Prostate gland (tissue), 2 donors: ENCODE results near the gene PRL. TPM values are rescaled to one million over a fixed set of nuclear protein-coding genes. Genes with fewer than 3 reads are reported as not detected.

Experiments
- DNase-seq: peaks from one replicate; pipeline ENCODE4 v3.0.0-alpha.2; 2019; ENCODE audit warnings: low spot score
- H3K27ac ChIP-seq, 2 donors: fragments of 200-600 bp; sonication (generic); 2 replicates each; pipeline ENCODE4 v1.5.1; 2017 to 2019
- H3K27me3 ChIP-seq: fragments of 200-600 bp; sonication (generic); replicated peaks from 2 replicates; pipeline ENCODE4 v1.5.1; 2019; ENCODE audit not compliant: insufficient read depth
- H3K36me3 ChIP-seq, 2 donors: fragments of 200-600 bp; sonication (generic); 1 replicate in 1 of 2; 2 replicates in 1 of 2; pipeline versions ENCODE4 v1.5.1 to v1.8.1; 2017 to 2019
- H3K4me1 ChIP-seq: fragments of 200-600 bp; sonication (generic); replicated peaks from 2 replicates; pipeline ENCODE4 v1.5.1; 2019
- H3K4me3 ChIP-seq, 2 donors: fragments of 200-600 bp; sonication (generic); 2 replicates each; pipeline ENCODE4 v1.5.1; 2017 to 2019
- H3K9me3 ChIP-seq: fragments of 200-600 bp; sonication (generic); 2 replicates; pipeline ENCODE4 v1.5.1; 2017
- CTCF ChIP-seq, 4 experiments: fragments of 200-600 bp in 2 of 4; fragments of 450-650 bp in 2 of 4; sonication (generic) in 2 of 4; IDR thresholded peaks; 1 replicate in 3 of 4; 2 replicates in 1 of 4; pipeline ENCODE4 v1.5.1; 2016 to 2019; ENCODE audit warnings: antibody characterized with exemption in 4 of 4, mild to moderate bottlenecking in 2 of 4, moderate library complexity in 2 of 4
- POLR2A ChIP-seq: fragments of 450-650 bp; IDR thresholded peaks from one replicate; pipeline ENCODE4 v1.6.1; 2016; ENCODE audit warnings: antibody characterized with exemption, mild to moderate bottlenecking
- POLR2AphosphoS5 ChIP-seq: sonication (generic); formaldehyde crosslinking; IDR thresholded peaks from one replicate; pipeline ENCODE4 v1.6.1; 2017; ENCODE audit warnings: antibody characterized with exemption
- WGBS: methylation state at CpG from one replicate; pipeline ENCODE4 v1.1.5; 2018; 5-methylcytosine and 5-hydroxymethylcytosine counted together
- intact Hi-C: fragments of 100-400 bp; cut with DNase I; formaldehyde crosslinking; loops from one replicate; pipeline ENCODE4 v1.14.2; 2022
- total RNA-seq, 2 donors: library from RNA; depleted of rRNA; stranded (reverse); fragments of >200 nt; gene quantifications; one replicate each; pipeline ENCODE4 v1.1.0, GENCODE V29; 2016

PRL gene
- total RNA-seq, 2 donors from 2014 or later: not detected

GRCh38 chr6:22318404-22318803 lies 21.6 kb upstream of the PRL start:
- no peaks in the 10 kb centered on the region for H3K36me3 ChIP-seq
- no peaks in the 10 kb centered on the region for H3K9me3 ChIP-seq
- no peak for TF ChIP-seq POLR2A
- TF ChIP-seq CTCF (IDR thresholded peaks at IDR 0.05): no peak
- no peak for TF ChIP-seq POLR2AphosphoS5
- DNase-seq: no peak
- intact Hi-C loops: no loop called here
- H3K4me3 ChIP-seq: no peak overlapping the region
- 86% methylated on average over 21 of the region's 22 CpGs for WGBS
- H3K4me1 ChIP-seq: no peaks in the 10 kb centered on the region
- H3K27me3 ChIP-seq: no peaks in the 10 kb centered on the region
- H3K27ac ChIP-seq: no peak overlapping the region

- TF ChIP-seq POLR2A: no peak
- TF ChIP-seq POLR2AphosphoS5: no peak
- no peak for TF ChIP-seq CTCF (IDR thresholded peaks at IDR 0.05)
- WGBS: 96% methylated on average over 2 of the region's 2 CpGs
- Histone ChIP-seq H3K27ac (no peak overlapping the region), H3K27me3 (no peaks in the 10 kb centered on the region), H3K4me1 (no peaks in the 10 kb centered on the region), H3K9me3 (no peaks in the 10 kb centered on the region), H3K4me3 (no peak overlapping the region), H3K36me3 (no peaks in the 10 kb centered on the region)
- intact Hi-C loops: no loop called here
- no peak for DNase-seq
Measured at GRCh38 chr6:22313796-22314195, 17.0 kb upstream of the PRL start.

- no peaks in the 10 kb centered on the region for H3K9me3 ChIP-seq
- no peaks in the 10 kb centered on the region for H3K36me3 ChIP-seq
- intact Hi-C loops: no loop called here
- no peaks in the 10 kb centered on the region for H3K4me1 ChIP-seq
- no peaks in the 10 kb centered on the region for H3K27me3 ChIP-seq
- H3K27ac ChIP-seq: no peak overlapping the region
- 96% methylated on average over 2 of the region's 2 CpGs for WGBS
- no peak for DNase-seq
- TF ChIP-seq POLR2A: no peak
- no peak for TF ChIP-seq CTCF (IDR thresholded peaks at IDR 0.05)
- no peak for TF ChIP-seq POLR2AphosphoS5
- H3K4me3 ChIP-seq: no peak overlapping the region
Measured at GRCh38 chr6:22308939-22309338, 12.1 kb upstream of the PRL start.

GRCh38 chr6:22306741-22307466 lies 10.1 kb upstream of the PRL start:
- Histone ChIP-seq H3K4me1 (no peaks in the 10 kb centered on the region), H3K4me3 (no peak overlapping the region), H3K36me3 (no peaks in the 10 kb centered on the region), H3K9me3 (no peaks in the 10 kb centered on the region), H3K27me3 (no peaks in the 10 kb centered on the region), H3K27ac (no peak overlapping the region)
- no peak for TF ChIP-seq CTCF (IDR thresholded peaks at IDR 0.05)
- no peak for TF ChIP-seq POLR2AphosphoS5
- no peak for TF ChIP-seq POLR2A
- 83% methylated on average over 3 of the region's 3 CpGs for WGBS
- intact Hi-C loops: no loop called here
- no peak for DNase-seq

- WGBS: 46% methylated on average over 1 of the region's 1 CpG
Measured at GRCh38 chr6:22302838-22303237, 6.0 kb upstream of the PRL start.

More at GRCh38 chr6:22302838-22303237, 6.0 kb upstream of the PRL start:
- H3K9me3 ChIP-seq: no peaks in the 10 kb centered on the region
- intact Hi-C loops: no loop called here
- no peak overlapping the region for H3K4me3 ChIP-seq
- no peaks in the 10 kb centered on the region for H3K4me1 ChIP-seq
- no peaks in the 10 kb centered on the region for H3K27me3 ChIP-seq
- TF ChIP-seq CTCF (IDR thresholded peaks at IDR 0.05) (no peak), POLR2A (no peak), POLR2AphosphoS5 (no peak)
- no peak for DNase-seq
- no peaks in the 10 kb centered on the region for H3K36me3 ChIP-seq
- no peak overlapping the region for H3K27ac ChIP-seq
